HepG2 (cell line): ENCODE data around the gene BCAT1.

Experiments used
- JUND ChIP-seq: sonication (generic); formaldehyde crosslinking; IDR thresholded peaks from 2 replicates; pipeline ENCODE4 v1.8.0; 2022; ENCODE audit warnings: mild to moderate bottlenecking, missing genetic modification reagents
- POLR2AphosphoS5 ChIP-seq: IDR thresholded peaks from 2 replicates; pipeline ENCODE4 v1.6.1; 2012; ENCODE audit warnings: low read depth, low read length
- TMF1 ChIP-seq: sonication (generic); formaldehyde crosslinking; IDR thresholded peaks from 2 replicates; pipeline ENCODE4 v1.8.1; 2022; ENCODE audit warnings: low read depth, missing genetic modification reagents
- TF ChIP-seq, protein P1 (sequence below): sonication (generic); formaldehyde crosslinking; IDR thresholded peaks from 2 replicates; pipeline ENCODE4 v1.5.0; 2020; ENCODE audit warnings: mild to moderate bottlenecking, missing genetic modification reagents, moderate library complexity

DNA sequence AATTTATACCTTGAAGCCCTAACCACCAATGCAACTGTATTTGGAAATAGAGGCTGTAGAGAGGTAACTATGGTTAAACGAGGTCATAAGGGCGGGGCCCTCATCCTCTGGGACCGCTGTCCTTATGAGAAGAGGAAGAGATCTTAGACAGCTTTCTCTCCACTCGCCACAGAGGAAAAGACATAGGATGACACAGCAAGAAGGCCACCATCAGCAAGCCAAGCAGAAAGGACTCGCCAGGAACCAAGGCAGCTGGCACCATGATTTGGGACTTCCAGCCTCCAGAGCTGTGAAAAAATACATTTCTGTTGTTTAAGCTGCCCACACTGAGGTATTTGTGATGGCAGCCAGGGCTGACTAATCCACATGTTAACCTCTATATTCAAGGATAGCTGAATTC lies 30.4 kb upstream of the BCAT1 start:
- TF ChIP-seq, protein P1, sequence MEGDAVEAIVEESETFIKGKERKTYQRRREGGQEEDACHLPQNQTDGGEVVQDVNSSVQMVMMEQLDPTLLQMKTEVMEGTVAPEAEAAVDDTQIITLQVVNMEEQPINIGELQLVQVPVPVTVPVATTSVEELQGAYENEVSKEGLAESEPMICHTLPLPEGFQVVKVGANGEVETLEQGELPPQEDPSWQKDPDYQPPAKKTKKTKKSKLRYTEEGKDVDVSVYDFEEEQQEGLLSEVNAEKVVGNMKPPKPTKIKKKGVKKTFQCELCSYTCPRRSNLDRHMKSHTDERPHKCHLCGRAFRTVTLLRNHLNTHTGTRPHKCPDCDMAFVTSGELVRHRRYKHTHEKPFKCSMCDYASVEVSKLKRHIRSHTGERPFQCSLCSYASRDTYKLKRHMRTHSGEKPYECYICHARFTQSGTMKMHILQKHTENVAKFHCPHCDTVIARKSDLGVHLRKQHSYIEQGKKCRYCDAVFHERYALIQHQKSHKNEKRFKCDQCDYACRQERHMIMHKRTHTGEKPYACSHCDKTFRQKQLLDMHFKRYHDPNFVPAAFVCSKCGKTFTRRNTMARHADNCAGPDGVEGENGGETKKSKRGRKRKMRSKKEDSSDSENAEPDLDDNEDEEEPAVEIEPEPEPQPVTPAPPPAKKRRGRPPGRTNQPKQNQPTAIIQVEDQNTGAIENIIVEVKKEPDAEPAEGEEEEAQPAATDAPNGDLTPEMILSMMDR (CRISPR knock-in tag), result no peak
- TF ChIP-seq JUND (CRISPR knock-in tag) (no peak), POLR2AphosphoS5 (no peak), TMF1 (CRISPR knock-in tag) (no peak)
